Stimulated activated naive CD8-positive, alpha-beta T cell treated with anti-CD3 and anti-CD28 coated beads, Interleukin-15, Interleukin-2, amounts not matched to agents 100 ng/mL and 50 ng/mL, for 24 hours (primary cell): Measurements from ENCODE around the gene CAND2.
"Not testable (repeated sequence)": the region's sequence is repeated elsewhere in the genome, so short reads cannot be mapped to it uniquely, and the experiment has no call there.

Experiments used
- H3K27ac Mint-ChIP-seq: one replicate; pipeline ENCODE4 v1.8.0; 2021; ENCODE audit warnings: mild to moderate bottlenecking, mixed read lengths
- H3K27me3 Mint-ChIP-seq: one replicate; pipeline ENCODE4 v1.8.0; 2021; ENCODE audit warnings: mixed read lengths
- H3K36me3 Mint-ChIP-seq: one replicate; pipeline ENCODE4 v1.8.0; 2021; ENCODE audit warnings: low read depth, mixed read lengths
- H3K4me1 Mint-ChIP-seq: one replicate; pipeline ENCODE4 v1.8.0; 2021; ENCODE audit warnings: low read depth, mixed read lengths
- H3K4me3 Mint-ChIP-seq: one replicate; pipeline ENCODE4 v1.8.0; 2021; ENCODE audit warnings: mild to moderate bottlenecking, mixed read lengths
- H3K9me3 Mint-ChIP-seq: one replicate; pipeline ENCODE4 v1.8.0; 2021; ENCODE audit warnings: mixed read lengths

CAND2 gene

DNA sequence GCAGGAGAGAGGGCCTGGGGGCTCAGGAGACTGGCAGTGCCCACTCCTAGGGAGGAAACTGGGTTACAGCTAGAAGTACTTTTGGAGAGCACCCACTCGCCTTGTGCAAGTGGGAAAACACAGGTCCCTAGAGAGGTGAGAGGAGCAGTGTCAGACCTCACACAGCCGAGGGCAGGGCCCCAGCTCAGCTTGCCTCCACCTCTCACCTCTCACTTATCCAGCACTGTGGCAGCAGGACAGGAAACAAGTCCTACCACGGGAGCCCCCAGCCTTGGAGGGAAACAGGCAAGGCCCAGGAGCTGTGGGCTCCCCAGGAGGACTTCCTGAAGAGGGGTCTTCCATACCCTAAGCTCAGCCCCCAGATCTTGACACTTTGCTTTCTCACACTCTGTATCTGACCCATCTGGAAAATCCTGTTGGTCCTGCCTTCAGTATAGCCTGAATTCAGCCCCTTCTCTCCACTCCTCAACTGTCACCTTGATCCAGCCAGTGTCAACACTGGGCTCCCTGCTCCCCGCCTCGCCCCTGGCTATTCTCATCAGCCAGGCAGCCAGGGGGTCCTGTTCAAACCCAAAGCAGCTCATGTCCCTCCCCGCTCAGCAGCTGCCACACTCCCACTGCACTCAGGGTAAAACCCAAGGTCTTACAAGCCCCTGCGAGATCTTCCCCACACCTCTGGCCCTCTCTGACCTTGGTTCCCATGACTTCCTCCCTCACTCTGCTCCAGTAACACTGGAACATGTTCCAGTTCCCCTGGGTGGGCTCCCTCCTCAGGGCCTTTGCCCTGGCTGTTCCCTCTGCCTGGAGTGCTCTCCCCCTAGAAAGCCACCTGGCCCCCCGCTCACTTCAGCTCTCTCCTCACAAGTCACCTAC is 36.6 kb upstream of the CAND2 start:
- H3K4me3 Mint-ChIP-seq: no peak overlapping the region
- no peaks in the 10 kb centered on the region for H3K36me3 Mint-ChIP-seq
- peaks cover 4% of the 10 kb centered on the region for H3K4me1 Mint-ChIP-seq
- peaks cover 10% of the 10 kb centered on the region for H3K27me3 Mint-ChIP-seq
- no peaks in the 10 kb centered on the region for H3K9me3 Mint-ChIP-seq
- H3K27ac Mint-ChIP-seq: no peak overlapping the region

DNA sequence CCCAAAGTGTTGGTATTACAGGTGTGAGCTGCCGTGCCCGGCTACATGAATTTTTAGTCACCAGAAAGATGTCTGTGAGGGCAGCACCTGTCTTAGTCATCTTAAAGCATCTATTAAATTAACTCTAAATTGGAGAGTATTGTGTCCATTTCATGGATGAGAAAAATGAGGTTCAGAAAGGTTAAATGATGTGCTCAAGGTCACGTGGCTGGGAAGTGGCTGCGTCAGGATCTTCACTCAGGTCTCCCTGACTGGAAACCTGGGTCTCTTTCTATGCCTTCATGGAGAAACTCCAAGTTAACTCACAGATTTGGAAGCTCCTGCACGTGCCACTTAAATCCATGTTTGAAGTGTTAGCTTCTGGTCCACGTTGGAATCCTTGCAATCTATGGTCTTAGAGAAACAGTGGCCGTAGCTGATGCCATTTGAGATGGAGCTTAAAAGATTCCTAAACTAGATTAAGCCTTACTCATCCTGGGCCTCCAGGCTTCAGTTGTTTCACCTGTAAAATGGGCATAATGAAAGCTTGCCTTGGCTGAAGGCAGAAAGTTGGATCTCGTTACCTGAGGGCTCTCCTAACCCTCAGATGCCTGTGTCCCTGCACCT is 32.2 kb upstream of the CAND2 start:
- Mint-ChIP-seq H3K36me3 (no peaks in the 10 kb centered on the region), H3K9me3 (no peaks in the 10 kb centered on the region), H3K27ac (no peak overlapping the region), H3K4me1 (no peaks in the 10 kb centered on the region), H3K27me3 (peaks cover 10% of the 10 kb centered on the region), H3K4me3 (no peak overlapping the region)

DNA sequence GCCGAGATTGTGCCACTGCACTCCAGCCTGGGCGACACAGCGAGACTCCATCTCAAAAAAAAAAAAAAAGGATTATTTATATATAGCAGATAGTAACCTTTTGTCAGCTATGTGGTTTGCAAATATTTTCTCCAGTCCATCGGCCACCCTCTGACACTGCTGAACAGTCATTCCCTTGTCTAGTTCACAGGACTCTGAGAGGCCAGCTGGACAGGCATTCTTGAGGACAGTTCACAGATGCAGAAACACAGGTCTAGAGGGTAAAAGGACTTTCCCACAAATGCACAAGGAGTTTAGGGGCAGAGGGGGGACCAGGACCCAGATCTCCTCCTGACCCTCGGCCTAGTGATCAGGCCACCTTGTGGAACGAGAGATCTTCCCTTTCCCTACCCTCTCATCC is 29.9 kb upstream of the CAND2 start:
- Mint-ChIP-seq H3K27me3 (peaks cover 4% of the 10 kb centered on the region), H3K4me1 (no peaks in the 10 kb centered on the region), H3K36me3 (no peaks in the 10 kb centered on the region), H3K9me3 (no peaks in the 10 kb centered on the region), H3K27ac (no peak overlapping the region), H3K4me3 (no peak overlapping the region)

DNA sequence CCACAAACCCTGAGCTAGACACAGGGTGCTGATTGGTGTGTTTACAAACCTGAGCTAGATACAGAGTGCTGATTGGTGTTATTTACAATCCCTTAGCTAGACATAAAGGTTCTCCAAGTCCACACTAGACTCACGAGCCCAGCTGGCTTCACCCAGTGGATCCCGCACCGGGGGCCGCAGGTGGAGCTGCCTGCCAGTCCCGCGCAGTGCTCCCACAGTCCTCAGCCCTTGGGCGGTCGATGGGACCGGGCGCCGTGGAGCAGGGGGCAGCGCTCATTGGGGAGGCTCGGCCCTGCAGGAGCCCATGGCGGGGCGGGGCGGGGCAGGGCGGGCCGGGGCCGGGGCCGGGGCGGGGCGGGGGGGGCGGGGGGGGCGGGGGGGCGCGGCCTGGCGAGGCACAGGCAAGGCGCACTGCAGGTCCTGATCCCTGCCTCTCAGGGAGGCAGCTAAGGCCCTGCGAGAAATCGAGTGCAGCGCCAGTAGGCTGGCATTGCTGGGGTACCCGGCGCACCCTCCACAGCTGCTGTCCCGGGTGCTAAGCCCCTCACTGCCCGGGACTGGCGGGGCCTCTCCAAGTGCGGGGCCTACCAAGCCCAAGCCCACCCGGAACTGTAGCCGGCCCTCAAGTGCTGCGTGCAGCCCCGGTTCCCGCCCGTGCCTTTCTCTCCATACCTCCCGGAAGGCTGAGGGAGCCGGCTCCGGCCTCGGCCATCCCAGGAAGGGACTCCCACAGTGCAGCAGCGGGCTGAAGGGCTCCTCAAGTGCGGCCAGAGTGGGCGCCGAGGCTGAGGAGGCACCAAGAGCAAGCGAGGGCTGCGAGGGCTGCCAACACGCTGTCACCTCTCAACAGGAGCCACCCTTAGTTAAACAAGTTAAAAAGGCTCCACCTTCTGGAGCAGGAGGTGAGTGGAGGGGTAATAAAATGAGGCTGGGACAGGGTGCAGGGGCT is 27.6 kb upstream of the CAND2 start:
- H3K36me3 Mint-ChIP-seq: no peaks in the 10 kb centered on the region
- H3K27ac Mint-ChIP-seq: no peak overlapping the region
- H3K9me3 Mint-ChIP-seq: no peaks in the 10 kb centered on the region
- peaks cover 4% of the 10 kb centered on the region for H3K27me3 Mint-ChIP-seq
- H3K4me3 Mint-ChIP-seq: no peak overlapping the region
- H3K4me1 Mint-ChIP-seq: no peaks in the 10 kb centered on the region

DNA sequence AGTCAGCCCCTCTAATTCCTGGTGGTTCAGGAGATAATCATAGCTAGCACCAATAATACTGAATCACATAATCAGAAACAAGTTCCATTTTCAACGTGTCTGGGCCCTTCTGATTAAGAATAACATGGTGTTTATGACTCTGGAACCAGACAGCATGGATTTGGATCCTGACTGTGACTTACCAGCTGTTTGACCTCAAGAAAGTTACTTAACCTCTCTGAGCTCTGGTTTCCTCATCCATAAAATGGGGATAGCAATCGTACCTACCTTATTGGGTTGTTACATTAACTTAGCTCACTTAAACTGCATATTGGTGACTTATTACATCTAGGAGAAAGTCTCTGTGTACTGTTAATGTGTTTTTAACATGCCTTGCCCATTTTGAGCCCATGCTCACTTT is 26.7 kb upstream of the CAND2 start:
- Mint-ChIP-seq H3K4me1 (no peaks in the 10 kb centered on the region), H3K27ac (no peak overlapping the region), H3K9me3 (no peaks in the 10 kb centered on the region), H3K36me3 (no peaks in the 10 kb centered on the region), H3K4me3 (no peak overlapping the region), H3K27me3 (peaks cover 4% of the 10 kb centered on the region)

DNA sequence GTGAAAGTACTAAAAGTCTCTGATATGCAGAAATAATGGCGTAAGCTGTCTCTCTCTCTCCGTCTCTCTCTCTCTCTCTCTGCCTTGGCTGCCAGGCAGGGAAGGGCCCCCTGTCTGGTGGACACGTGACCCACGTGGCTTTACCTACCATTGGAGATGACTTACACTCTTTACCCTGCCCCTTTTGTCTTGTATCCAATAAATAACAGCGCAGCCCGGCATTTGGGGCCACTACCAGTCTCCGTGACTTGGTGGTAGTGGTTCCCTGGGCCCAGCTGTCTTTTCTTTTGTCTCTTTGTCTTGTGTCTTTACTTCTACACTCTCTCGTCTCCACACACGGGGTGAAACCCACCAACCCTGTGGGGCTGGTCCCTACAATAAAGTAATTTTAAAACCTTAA is 25.2 kb upstream of the CAND2 start:
- Mint-ChIP-seq H3K27me3 (peaks cover 8% of the 10 kb centered on the region), H3K36me3 (no peaks in the 10 kb centered on the region), H3K4me3 (no peak overlapping the region), H3K4me1 (no peaks in the 10 kb centered on the region), H3K27ac (no peak overlapping the region), H3K9me3 (no peaks in the 10 kb centered on the region)

DNA sequence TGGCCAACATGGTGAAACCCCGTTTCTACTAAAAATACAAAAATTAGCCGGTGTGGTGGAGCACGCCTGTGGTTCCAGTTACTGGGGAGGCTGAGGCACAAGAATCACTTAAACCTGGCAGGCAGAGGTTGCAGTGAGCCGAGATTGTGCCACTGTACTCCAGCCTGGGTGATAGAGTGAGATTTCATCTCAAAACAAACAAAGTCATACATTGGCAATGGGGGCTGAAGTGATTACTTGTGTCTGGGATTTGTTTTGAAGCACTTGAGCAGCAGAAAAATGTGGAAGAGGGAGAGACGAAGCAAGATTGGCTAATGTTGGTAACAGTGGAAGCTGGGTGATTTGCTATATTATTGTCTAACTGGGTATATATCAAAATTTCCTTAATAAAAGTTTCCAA is 24.0 kb upstream of the CAND2 start:
- Mint-ChIP-seq H3K36me3 (no peaks in the 10 kb centered on the region), H3K9me3 (no peaks in the 10 kb centered on the region), H3K4me3 (no peak overlapping the region), H3K27ac (no peak overlapping the region), H3K27me3 (peaks cover 8% of the 10 kb centered on the region), H3K4me1 (no peaks in the 10 kb centered on the region)

DNA sequence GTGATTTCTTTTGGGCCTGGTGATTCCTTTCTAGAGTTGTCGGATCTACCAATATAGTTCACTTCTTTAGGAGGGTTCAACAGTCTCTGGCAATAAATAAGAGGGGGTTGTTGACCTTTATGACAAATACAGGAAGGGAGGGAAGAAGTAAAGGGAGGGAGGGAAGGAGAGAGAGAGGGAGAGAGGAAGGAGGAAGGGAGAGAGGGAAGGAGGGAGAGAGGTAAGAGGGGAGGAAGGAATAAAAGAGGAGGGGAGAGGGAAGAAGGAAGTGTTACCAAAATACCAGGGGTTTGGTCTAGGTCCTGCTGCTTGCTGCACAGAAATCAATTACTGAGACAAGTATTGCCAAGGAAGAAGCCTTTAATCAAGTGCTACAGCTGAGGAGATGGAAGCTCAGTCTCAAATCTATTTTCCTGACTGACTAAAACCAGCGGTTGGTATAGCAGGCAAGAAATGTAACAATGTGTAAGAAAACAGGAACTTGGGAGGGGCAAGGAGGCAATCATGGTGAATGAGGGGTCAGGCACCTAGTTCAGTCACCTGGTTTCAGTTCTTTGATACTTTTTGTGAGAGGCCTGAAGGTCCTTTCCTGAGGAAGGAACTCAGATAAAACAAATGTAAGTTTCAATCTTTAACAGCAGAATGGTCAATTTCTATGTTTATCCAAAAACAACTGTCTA is 23.3 kb upstream of the CAND2 start:
- H3K27me3 Mint-ChIP-seq: peaks cover 4% of the 10 kb centered on the region
- H3K4me1 Mint-ChIP-seq: no peaks in the 10 kb centered on the region
- H3K4me3 Mint-ChIP-seq: no peak overlapping the region
- no peaks in the 10 kb centered on the region for H3K36me3 Mint-ChIP-seq
- H3K9me3 Mint-ChIP-seq: no peaks in the 10 kb centered on the region
- no peak overlapping the region for H3K27ac Mint-ChIP-seq

DNA sequence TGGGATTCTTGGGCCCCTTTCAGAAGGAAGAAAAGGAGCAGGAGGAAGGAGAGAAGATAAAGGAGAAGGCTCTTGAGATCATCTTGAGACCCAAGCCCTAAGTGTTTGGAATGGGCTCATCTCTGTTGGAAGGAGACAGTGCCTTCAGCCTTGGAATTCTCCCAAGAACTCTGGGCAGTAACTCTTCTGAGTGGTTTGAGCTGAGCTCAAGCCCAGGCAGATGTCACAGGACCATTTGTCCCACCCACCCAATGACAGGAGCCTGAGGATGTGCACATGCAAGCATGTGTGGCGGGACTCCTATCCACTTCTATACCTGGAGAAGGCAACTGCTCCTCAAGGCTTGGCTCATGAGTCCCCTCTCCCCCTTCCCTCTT is 22.8 kb upstream of the CAND2 start:
- no peaks in the 10 kb centered on the region for H3K9me3 Mint-ChIP-seq
- H3K4me3 Mint-ChIP-seq: no peak overlapping the region
- H3K36me3 Mint-ChIP-seq: no peaks in the 10 kb centered on the region
- no peaks in the 10 kb centered on the region for H3K4me1 Mint-ChIP-seq
- H3K27me3 Mint-ChIP-seq: peaks cover 4% of the 10 kb centered on the region
- H3K27ac Mint-ChIP-seq: no peak overlapping the region

DNA sequence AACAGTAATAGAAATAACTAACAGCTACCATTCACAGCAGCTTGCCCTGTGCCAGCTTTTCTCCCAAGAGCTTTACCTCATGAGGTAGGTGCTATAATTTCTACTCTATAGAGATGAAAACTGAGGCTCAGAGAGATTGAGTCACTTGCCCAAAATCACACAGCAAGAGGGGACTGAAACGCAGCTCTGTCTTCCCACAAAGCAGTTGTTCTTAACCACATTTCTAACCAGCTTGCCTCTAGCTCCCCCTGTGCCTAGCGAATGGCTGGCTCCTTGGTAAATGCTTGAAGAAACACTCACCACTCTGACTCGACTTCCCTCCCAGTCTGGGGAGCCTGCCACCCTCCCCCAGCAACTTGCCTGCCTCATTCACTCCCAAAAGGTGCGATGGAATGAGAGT is 21.9 kb upstream of the CAND2 start:
- H3K4me3 Mint-ChIP-seq: no peak overlapping the region
- no peaks in the 10 kb centered on the region for H3K36me3 Mint-ChIP-seq
- peaks cover 4% of the 10 kb centered on the region for H3K27me3 Mint-ChIP-seq
- no peaks in the 10 kb centered on the region for H3K4me1 Mint-ChIP-seq
- H3K9me3 Mint-ChIP-seq: no peaks in the 10 kb centered on the region
- H3K27ac Mint-ChIP-seq: no peak overlapping the region

DNA sequence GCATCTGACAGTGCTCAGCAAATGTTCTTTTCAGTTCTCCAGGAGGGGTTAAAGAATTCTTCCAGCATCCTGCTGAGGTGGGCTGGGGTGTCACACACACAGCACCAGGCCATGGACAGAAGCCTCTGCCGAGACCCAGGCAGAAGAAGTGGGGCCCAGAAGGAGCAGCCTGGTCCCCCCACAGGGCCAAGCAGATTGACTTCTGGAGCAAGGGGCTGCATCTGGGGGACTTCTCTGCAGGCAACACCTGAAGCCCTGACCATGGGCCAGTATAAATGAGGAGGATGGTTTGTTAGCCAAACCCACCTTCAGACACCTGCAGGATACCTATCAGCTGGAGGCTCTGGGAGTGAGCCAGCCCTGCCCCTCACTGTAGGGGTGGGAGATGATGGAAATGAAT is 21.3 kb upstream of the CAND2 start:
- Mint-ChIP-seq H3K4me1 (no peaks in the 10 kb centered on the region), H3K9me3 (no peaks in the 10 kb centered on the region), H3K27ac (no peak overlapping the region), H3K36me3 (no peaks in the 10 kb centered on the region), H3K27me3 (peaks cover 4% of the 10 kb centered on the region), H3K4me3 (no peak overlapping the region)

DNA sequence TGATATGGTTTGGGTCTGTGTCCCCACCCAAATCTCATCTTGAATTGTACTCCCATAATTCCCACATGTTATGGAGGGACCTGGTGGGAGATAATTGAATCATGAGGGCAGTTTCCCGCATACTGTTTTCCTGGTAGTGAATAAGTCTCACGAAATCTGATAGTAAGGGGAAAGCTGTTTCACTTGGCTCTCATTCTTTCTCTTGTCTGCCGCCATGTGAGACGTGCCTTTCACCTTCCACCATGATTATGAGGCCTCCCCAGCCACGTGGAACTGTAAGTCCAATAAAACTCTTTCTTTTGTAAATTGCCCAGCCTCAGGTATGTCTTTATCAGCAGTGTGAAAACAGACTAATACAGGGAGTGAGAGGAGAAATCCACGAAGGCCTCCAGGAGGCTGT is 20.5 kb upstream of the CAND2 start:
- H3K4me3 Mint-ChIP-seq, H3K27ac Mint-ChIP-seq, H3K9me3 Mint-ChIP-seq, H3K27me3 Mint-ChIP-seq, H3K36me3 Mint-ChIP-seq, H3K4me1 Mint-ChIP-seq: not testable (repeated sequence)

DNA sequence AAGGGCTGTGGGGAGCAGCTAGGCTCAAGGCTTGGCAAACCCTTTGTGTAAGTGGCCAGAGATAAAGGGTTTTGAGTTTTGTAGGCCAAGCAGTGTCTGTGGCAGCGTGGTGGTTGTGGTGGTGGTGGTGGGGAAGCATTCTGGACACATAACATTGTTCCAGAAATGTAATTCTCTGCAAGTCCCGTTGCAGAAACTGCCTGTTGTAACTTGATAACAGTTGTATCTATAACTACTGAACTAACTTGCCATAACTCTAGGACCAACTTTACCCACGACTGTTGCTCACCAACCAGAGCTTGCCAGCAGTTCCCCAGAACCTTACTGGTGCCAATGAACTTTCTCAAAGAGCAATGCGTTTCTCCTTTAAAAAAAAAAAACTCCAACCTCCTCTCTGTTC is 19.3 kb upstream of the CAND2 start:
- Mint-ChIP-seq H3K27me3 (peaks cover 11% of the 10 kb centered on the region), H3K4me1 (no peaks in the 10 kb centered on the region), H3K9me3 (no peaks in the 10 kb centered on the region), H3K4me3 (no peak overlapping the region), H3K36me3 (no peaks in the 10 kb centered on the region), H3K27ac (no peak overlapping the region)

DNA sequence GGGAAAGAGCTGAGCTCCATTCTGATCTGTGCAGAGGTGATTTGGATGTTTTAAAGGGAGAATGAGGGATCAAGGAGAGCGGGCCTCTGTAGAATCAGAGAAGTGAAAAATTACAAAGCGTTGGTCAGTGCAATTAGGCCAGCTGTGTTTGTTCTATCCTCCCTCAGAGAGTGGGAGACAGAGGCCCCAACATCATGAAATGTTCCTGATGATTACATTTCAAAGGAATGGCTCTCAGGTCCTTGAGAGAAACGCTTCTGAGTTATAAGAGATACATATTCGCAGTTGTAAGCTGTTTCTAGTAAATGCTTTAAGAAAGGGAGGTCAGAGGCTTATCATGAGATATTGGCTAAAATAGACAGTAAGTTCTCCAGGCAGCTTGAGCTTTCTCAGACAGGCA is 15.7 kb upstream of the CAND2 start:
- Mint-ChIP-seq H3K27me3 (peaks cover 23% of the 10 kb centered on the region), H3K4me1 (no peaks in the 10 kb centered on the region), H3K4me3 (no peak overlapping the region), H3K9me3 (no peaks in the 10 kb centered on the region), H3K36me3 (no peaks in the 10 kb centered on the region), H3K27ac (no peak overlapping the region)
